ENCODE data around the gene TCN2.

TCN2 gene

DNA sequence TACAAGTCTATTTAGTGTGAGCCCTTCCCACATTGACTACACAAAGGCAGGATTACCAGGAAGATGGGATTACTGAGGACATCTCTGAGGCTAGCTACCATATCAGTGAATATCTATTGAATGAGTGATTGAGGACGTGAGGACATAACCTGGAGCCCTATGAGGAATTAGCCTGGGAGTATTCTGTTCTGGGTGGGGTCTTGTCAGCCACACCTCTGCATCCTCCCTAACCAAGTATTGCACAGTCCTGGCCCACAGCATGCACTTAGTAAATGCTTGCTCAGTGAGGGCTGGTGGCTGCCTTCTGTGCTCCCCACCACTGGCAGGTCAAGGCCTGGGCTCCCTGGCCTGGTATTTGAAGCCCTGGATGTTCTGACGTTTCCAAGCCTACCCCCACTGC, 45.9 kb downstream of the TCN2 start:
- Histone ChIP-seq H3K36me3 (ENCODE audit: insufficient read depth, low read length) (no peaks in the 10 kb centered on the region), H3K4me1 (ENCODE audit: control insufficient read depth, insufficient read depth, low read length) (peaks cover 11% of the 10 kb centered on the region), H3K4me2 (ENCODE audit: low read length) (no peak overlapping the region), H3K27me3 (ENCODE audit: control insufficient read depth, insufficient read depth, low read length) (no peaks in the 10 kb centered on the region), H3K9me3 (replicated peaks; ENCODE audit: low read length) (no peaks in the 10 kb centered on the region), H3K9ac (ENCODE audit: low read depth, low read length) (no peak overlapping the region), H3K4me3 (ENCODE audit: low read length) (no peak overlapping the region)

DNA sequence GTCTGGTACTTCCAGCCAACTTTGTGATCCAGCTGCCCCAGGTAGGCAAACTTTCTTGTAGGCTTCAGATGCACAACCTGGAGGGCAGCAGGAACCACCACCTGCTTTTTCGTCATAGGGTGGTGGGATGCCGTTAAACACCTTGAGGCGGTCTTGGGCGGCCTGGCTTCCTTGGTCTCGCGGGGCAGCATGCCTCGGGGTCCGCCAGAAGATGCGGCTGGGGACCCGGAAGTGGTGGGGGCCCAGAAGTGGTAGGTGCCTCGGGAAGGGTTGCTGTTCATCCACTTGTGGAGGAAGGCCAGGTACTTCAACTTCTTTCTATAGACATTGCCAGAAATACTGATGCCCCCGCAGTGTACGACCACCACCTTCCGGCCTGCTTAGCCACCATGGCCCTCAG, 47.4 kb downstream of the TCN2 start:
- Histone ChIP-seq H3K27me3 (ENCODE audit: control insufficient read depth, insufficient read depth, low read length) (no peaks in the 10 kb centered on the region), H3K36me3 (ENCODE audit: insufficient read depth, low read length) (no peaks in the 10 kb centered on the region), H3K4me1 (ENCODE audit: control insufficient read depth, insufficient read depth, low read length) (peaks cover 5% of the 10 kb centered on the region), H3K4me3 (ENCODE audit: low read length) (no peak overlapping the region), H3K4me2 (ENCODE audit: low read length) (no peak overlapping the region), H3K9me3 (replicated peaks; ENCODE audit: low read length) (no peaks in the 10 kb centered on the region), H3K9ac (ENCODE audit: low read depth, low read length) (no peak overlapping the region)

DNA sequence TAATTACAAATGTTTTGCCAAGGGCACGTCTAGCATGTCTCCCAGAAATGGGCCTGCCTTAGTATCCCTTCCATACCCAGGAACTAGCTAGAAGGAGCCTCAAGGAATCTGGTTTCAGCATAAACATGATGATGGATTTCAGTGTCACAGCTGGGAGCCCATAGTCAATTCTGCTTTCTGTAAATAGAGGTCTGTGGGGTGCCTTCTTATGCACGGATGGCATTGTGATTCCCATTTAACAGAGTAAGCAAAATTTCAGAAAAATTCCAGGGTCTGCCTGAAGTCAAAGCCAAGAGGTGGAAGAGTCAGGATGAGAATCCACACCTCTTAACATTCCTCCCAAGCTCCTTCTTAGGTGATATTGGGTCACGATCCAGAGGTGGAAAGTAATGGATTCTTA, 48.6 kb downstream of the TCN2 start:
- Histone ChIP-seq H3K27me3 (ENCODE audit: control insufficient read depth, insufficient read depth, low read length) (no peaks in the 10 kb centered on the region), H3K9me3 (replicated peaks; ENCODE audit: low read length) (no peaks in the 10 kb centered on the region), H3K36me3 (ENCODE audit: insufficient read depth, low read length) (no peaks in the 10 kb centered on the region), H3K9ac (ENCODE audit: low read depth, low read length) (no peak overlapping the region), H3K4me1 (ENCODE audit: control insufficient read depth, insufficient read depth, low read length) (no peaks in the 10 kb centered on the region), H3K4me2 (ENCODE audit: low read length) (no peak overlapping the region), H3K4me3 (ENCODE audit: low read length) (no peak overlapping the region)

DNA sequence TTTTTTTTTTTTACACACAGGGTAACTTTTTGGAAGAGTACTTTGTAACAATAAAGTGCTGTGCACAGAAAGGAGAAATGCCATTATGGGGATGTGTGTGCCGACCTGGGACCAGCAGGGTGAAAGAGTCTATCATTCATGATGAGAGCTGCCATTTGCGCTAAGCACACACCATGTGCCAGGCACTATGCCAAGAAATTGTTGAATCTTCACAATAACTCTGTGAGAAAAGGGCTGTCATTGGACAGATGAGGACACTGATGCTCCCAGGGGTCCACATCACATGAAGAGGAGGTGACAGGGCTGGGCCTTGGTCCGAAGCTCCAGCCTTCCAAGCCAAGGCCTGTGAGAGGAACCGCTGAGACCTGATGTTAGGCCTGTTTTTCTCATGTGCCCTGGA, 55.1 kb downstream of the TCN2 start:
- Histone ChIP-seq H3K9me3 (replicated peaks; ENCODE audit: low read length) (no peaks in the 10 kb centered on the region), H3K4me3 (ENCODE audit: low read length) (no peak overlapping the region), H3K27me3 (ENCODE audit: control insufficient read depth, insufficient read depth, low read length) (no peaks in the 10 kb centered on the region), H3K9ac (ENCODE audit: low read depth, low read length) (no peak overlapping the region), H3K4me2 (ENCODE audit: low read length) (no peak overlapping the region), H3K36me3 (ENCODE audit: insufficient read depth, low read length) (peaks cover 20% of the 10 kb centered on the region), H3K4me1 (ENCODE audit: control insufficient read depth, insufficient read depth, low read length) (peaks cover 5% of the 10 kb centered on the region)

DNA sequence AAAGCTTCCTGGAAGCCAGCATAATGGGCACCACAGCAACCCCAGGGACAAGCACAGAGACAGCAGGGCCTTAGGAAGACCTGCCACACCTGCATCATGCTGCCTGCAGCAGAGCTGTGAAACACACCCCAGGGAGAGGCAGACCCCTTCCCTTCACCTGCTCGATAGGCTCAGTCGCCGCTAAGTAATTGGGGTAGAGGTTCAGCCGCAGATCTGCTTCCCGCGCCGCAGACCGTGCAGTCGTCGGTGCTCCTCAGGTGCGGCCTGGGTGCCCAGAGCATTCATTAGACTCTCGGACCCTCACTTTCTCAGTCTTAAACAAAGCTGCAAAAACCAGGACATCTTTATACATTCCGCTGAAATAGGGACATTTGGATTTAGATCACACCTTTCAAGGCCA, 57.8 kb downstream of the TCN2 start:
- Histone ChIP-seq H3K4me3 (ENCODE audit: low read length) (no peak overlapping the region), H3K27me3 (ENCODE audit: control insufficient read depth, insufficient read depth, low read length) (no peaks in the 10 kb centered on the region), H3K9me3 (replicated peaks; ENCODE audit: low read length) (no peaks in the 10 kb centered on the region), H3K4me2 (ENCODE audit: low read length) (no peak overlapping the region), H3K4me1 (ENCODE audit: control insufficient read depth, insufficient read depth, low read length) (peaks cover 11% of the 10 kb centered on the region), H3K36me3 (ENCODE audit: insufficient read depth, low read length) (peaks cover 20% of the 10 kb centered on the region), H3K9ac (ENCODE audit: low read depth, low read length) (no peak overlapping the region)

DNA sequence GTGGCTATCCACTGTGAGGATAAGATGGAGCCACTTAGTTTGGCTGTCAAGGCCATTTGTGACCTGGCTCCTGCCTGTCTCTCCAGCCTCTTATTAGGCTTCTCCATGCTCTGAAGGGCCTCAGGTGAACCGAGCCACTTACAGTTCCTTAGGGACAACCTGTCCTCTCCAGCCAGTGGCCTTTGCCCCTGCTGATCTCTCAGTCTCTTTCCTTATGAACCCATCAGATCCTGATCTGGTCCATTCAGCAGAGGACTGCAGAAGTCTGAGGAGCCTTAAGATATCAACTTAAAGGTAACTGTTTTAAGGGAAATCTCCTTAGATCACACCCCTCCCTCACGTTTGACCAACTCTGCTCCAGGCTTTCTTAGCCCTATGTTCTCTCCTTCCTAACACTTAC, 58.3 kb downstream of the TCN2 start:
- no peak overlapping the region for H3K9ac ChIP-seq (ENCODE audit: low read depth, low read length)
- H3K4me3 ChIP-seq (ENCODE audit: low read length), result no peak overlapping the region
- peaks cover 11% of the 10 kb centered on the region for H3K4me1 ChIP-seq (ENCODE audit: control insufficient read depth, insufficient read depth, low read length)
- no peak overlapping the region for H3K4me2 ChIP-seq (ENCODE audit: low read length)
- H3K9me3 ChIP-seq (replicated peaks; ENCODE audit: low read length), result no peaks in the 10 kb centered on the region
- H3K36me3 ChIP-seq (ENCODE audit: insufficient read depth, low read length), result peaks cover 20% of the 10 kb centered on the region
- no peaks in the 10 kb centered on the region for H3K27me3 ChIP-seq (ENCODE audit: control insufficient read depth, insufficient read depth, low read length)

DNA sequence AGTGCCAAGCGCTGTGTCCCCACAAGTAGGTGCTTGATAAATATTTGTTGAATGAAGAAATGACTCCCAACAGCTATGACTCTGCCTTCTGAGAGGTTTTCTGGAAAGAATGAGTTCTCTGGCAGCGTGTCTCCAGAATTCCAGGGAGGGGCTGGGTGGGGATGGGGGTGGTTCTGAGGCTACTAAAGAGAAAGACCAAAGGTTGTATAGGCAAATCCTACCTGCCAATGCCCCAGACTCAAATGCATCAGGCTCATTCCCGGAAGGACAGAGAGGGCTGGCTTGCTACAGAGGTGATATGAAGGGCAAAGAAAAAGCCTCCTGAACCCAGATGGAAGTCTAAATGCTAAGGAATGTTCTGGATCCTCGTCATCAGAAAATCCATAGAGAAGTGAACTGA, 58.8 kb downstream of the TCN2 start:
- no peak overlapping the region for H3K4me2 ChIP-seq (ENCODE audit: low read length)
- no peak overlapping the region for H3K4me3 ChIP-seq (ENCODE audit: low read length)
- no peaks in the 10 kb centered on the region for H3K27me3 ChIP-seq (ENCODE audit: control insufficient read depth, insufficient read depth, low read length)
- H3K36me3 ChIP-seq (ENCODE audit: insufficient read depth, low read length), result peaks cover 20% of the 10 kb centered on the region
- H3K9ac ChIP-seq (ENCODE audit: low read depth, low read length), result no peak overlapping the region
- peaks cover 11% of the 10 kb centered on the region for H3K4me1 ChIP-seq (ENCODE audit: control insufficient read depth, insufficient read depth, low read length)
- no peaks in the 10 kb centered on the region for H3K9me3 ChIP-seq (replicated peaks; ENCODE audit: low read length)

DNA sequence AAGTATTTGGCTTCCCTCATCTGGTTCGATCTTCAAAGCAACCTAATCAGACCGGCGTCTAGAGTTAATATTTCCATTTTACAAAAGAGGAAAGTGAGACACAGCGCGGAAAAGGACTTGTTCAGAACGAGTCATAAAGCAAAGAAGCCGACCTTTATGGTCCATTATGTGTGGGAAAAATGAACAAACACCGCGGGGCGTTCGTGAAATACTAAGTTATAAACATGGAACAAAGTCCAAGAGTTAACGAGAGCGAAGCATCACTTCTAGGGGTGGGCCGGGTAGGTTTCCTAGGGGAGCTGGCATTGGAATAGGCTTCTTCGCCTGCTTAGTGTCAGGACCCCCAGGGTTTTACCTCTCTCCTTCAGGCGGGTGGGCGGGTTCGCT, 60.1 kb downstream of the TCN2 start:
- Histone ChIP-seq H3K9me3 (replicated peaks; ENCODE audit: low read length) (no peaks in the 10 kb centered on the region), H3K4me3 (ENCODE audit: low read length) (peak overlapping the region; percentile 96), H3K4me1 (ENCODE audit: control insufficient read depth, insufficient read depth, low read length) (peaks cover 11% of the 10 kb centered on the region), H3K27me3 (ENCODE audit: control insufficient read depth, insufficient read depth, low read length) (no peaks in the 10 kb centered on the region), H3K36me3 (ENCODE audit: insufficient read depth, low read length) (peaks cover 14% of the 10 kb centered on the region), H3K9ac (ENCODE audit: low read depth, low read length) (peak overlapping the region; percentile 82), H3K4me2 (ENCODE audit: low read length) (peak overlapping the region; percentile 98)

DNA sequence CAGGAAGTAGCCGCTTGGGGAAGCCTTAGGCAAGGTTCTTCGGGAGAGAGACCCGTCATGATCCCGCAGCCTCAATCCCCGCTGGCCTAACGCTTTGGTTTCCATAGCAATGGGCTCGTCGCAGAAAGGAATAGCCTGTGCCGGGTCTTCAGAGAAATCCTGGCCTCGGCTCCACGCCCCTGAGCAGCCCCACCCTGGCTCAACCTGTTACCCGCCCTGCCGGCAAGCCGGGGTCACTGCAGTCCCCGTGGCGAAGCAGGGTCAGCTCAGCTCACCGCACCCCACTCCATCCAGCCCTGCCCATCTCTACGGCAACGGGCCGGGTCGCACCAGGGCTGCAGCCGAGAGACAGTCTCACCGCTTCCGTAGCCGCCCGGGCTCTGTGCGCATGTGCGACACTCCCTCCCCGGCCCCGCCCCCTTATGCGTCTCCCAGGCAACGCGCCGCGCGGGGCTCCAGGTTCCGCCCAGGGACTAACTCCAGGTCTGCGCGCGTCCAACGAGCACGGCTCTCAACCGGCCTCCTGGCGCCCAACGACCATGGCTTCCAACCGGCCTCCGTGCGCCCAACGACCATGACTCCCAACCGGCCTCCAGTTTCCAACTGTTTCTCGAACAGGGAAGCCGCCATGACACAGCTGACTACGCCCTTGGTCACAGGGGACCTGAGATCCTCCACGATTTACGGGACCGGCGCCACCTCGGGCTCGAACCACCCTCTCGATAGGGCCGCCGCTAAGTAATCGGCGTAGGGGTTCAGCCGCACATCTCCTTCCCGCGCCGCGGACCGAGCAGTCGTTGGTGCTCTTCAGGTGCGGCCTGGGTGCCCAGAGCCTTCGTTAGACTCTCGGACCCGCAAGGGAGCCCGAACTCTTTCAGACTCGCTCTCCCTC, 60.8 kb downstream of the TCN2 start, which contains the start of gene DUSP18:
Gene DUSP18 (minus strand): TSS at position 382 of the 892 bp plus-strand sequence. CDS start 3,872 bp downstream, outside the sequence.
- Histone ChIP-seq H3K4me2 (ENCODE audit: low read length) (peak within 1 kb of the TSS; percentile 98), H3K9me3 (replicated peaks; ENCODE audit: low read length) (no peaks in the 10 kb centered on the region), H3K4me1 (ENCODE audit: control insufficient read depth, insufficient read depth, low read length) (peaks cover 11% of the 10 kb centered on the region), H3K4me3 (ENCODE audit: low read length) (peak within 1 kb of the TSS; percentile 96), H3K36me3 (ENCODE audit: insufficient read depth, low read length) (peaks cover 12% of the 10 kb centered on the region), H3K9ac (ENCODE audit: low read depth, low read length) (peak within 1 kb of the TSS; percentile 82), H3K27me3 (ENCODE audit: control insufficient read depth, insufficient read depth, low read length) (no peaks in the 10 kb centered on the region)

DNA sequence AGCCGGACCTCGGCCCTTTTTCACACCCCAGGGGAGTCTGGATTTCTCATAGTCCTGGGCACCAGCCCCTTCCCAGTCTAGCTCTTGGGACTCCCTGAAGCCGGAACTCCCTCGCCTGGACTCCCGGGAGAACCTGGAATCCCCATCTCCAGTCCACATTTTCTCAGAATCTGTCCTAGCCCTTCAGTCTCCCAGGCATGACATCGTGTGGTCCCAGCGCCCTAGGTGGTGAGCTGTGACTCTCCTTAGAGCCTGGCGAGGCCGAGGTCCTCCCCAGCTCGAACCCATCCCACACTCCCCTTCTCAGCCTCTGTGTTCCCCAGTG, 61.4 kb downstream of the TCN2 start:
- Histone ChIP-seq H3K27me3 (ENCODE audit: control insufficient read depth, insufficient read depth, low read length) (no peaks in the 10 kb centered on the region), H3K4me1 (ENCODE audit: control insufficient read depth, insufficient read depth, low read length) (peaks cover 11% of the 10 kb centered on the region), H3K4me3 (ENCODE audit: low read length) (peak overlapping the region; percentile 96), H3K9me3 (replicated peaks; ENCODE audit: low read length) (no peaks in the 10 kb centered on the region), H3K36me3 (ENCODE audit: insufficient read depth, low read length) (peaks cover 6% of the 10 kb centered on the region), H3K9ac (ENCODE audit: low read depth, low read length) (peak overlapping the region; percentile 82), H3K4me2 (ENCODE audit: low read length) (peak overlapping the region; percentile 98)

DNA sequence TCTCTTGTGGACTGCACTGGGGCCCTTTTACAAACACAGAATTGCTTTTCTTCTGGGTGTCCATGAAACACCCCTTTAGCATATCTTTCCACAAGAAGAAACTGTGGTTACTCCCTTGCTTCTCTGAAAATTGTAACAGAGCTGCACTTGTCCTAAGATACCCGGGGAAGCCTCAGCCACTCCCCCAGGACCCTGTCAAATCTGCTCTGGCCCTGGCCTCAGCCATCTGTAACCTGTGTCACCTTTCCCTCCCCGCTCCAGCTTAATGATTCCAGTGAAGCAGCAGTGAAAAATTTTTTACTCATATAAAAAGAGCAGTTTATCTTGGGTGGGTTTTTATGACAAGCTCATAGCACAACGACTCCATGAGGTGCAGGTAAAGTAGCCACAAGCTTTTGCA, 64.1 kb downstream of the TCN2 start:
- Histone ChIP-seq H3K9me3 (replicated peaks; ENCODE audit: low read length) (no peaks in the 10 kb centered on the region), H3K4me2 (ENCODE audit: low read length) (no peak overlapping the region), H3K36me3 (ENCODE audit: insufficient read depth, low read length) (no peaks in the 10 kb centered on the region), H3K9ac (ENCODE audit: low read depth, low read length) (no peak overlapping the region), H3K4me3 (ENCODE audit: low read length) (no peak overlapping the region), H3K27me3 (ENCODE audit: control insufficient read depth, insufficient read depth, low read length) (no peaks in the 10 kb centered on the region), H3K4me1 (ENCODE audit: control insufficient read depth, insufficient read depth, low read length) (peaks cover 11% of the 10 kb centered on the region)

DNA sequence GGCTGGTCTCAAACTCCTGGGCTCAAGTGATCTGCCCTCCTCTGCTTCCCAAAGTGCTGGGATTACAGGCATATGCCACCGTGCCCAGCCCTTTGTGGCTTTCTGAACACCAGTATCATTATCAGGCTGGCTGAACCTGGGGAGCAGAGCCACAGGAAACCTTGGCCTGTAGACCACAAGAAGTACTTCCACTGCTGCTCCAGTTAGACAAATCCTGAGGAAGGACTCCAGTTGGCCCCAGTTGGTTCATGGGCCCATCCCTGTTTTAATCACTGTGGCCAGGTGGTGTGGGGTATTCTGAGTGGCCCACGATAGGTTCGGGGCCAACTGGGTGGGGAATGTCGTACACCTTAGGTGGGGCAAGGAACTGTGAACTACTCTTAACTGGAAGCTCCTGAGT, 66.2 kb downstream of the TCN2 start:
- Histone ChIP-seq H3K4me2 (ENCODE audit: low read length) (no peak overlapping the region), H3K9ac (ENCODE audit: low read depth, low read length) (no peak overlapping the region), H3K36me3 (ENCODE audit: insufficient read depth, low read length) (no peaks in the 10 kb centered on the region), H3K4me3 (ENCODE audit: low read length) (no peak overlapping the region), H3K9me3 (replicated peaks; ENCODE audit: low read length) (no peaks in the 10 kb centered on the region), H3K4me1 (ENCODE audit: control insufficient read depth, insufficient read depth, low read length) (peaks cover 4% of the 10 kb centered on the region), H3K27me3 (ENCODE audit: control insufficient read depth, insufficient read depth, low read length) (no peaks in the 10 kb centered on the region)
